Islet of Langerhans (tissue), 1 donor: ENCODE data around the gene INPP5J.
"Not testable (repeated sequence)": the region's sequence is repeated elsewhere in the genome, so short reads cannot be mapped to it uniquely, and the experiment has no call there.

Source experiments
- FAIRE-seq: peaks from one replicate; lab custom pipeline; 2011; peaks lifted over from hg19 to GRCh38; lab: Jason Lieb, UNC

Gene INPP5J

GRCh38 chr22:31150615-31151014 lies 27.8 kb downstream of the INPP5J start:
- no peak for FAIRE-seq

GRCh38 chr22:31151872-31152271 lies 29.1 kb downstream of the INPP5J start:
- no peak for FAIRE-seq

GRCh38 chr22:31153357-31153756 lies 30.6 kb downstream of the INPP5J start:
- FAIRE-seq = no peak

GRCh38 chr22:31154975-31155374 lies 32.2 kb downstream of the INPP5J start:
- no peak for FAIRE-seq

- no peak for FAIRE-seq
Observed at GRCh38 chr22:31155422-31155821, 32.7 kb downstream of the INPP5J start.

GRCh38 chr22:31160328-31160978 lies 37.7 kb downstream of the INPP5J start:
- FAIRE-seq = no peak

GRCh38 chr22:31161386-31161785 lies 38.6 kb downstream of the INPP5J start:
- no peak for FAIRE-seq

GRCh38 chr22:31162015-31162765 lies 39.4 kb downstream of the INPP5J start:
- FAIRE-seq = no peak

GRCh38 chr22:31170971-31171370 lies 48.2 kb downstream of the INPP5J start:
- FAIRE-seq = no peak

GRCh38 chr22:31171734-31172133 lies 49.0 kb downstream of the INPP5J start:
- FAIRE-seq = not testable (repeated sequence)

GRCh38 chr22:31173386-31174145 lies 50.8 kb downstream of the INPP5J start:
- FAIRE-seq = no peak

GRCh38 chr22:31176923-31177322 lies 54.2 kb downstream of the INPP5J start:
- FAIRE-seq = no peak

GRCh38 chr22:31177420-31178162 lies 54.8 kb downstream of the INPP5J start:
- no peak for FAIRE-seq

- FAIRE-seq = no peak
Observed at GRCh38 chr22:31178859-31179258, 56.1 kb downstream of the INPP5J start.

GRCh38 chr22:31179345-31179744 lies 56.6 kb downstream of the INPP5J start:
- FAIRE-seq = peak; percentile 5

GRCh38 chr22:31184015-31184414 lies 61.2 kb downstream of the INPP5J start:
- FAIRE-seq = no peak
